ENCODE results near the gene ADGRG4. TPM values are rescaled to one million over a fixed set of nuclear protein-coding genes. Genes with fewer than 3 reads are reported as not detected.

The ADGRG4 gene, protein sequence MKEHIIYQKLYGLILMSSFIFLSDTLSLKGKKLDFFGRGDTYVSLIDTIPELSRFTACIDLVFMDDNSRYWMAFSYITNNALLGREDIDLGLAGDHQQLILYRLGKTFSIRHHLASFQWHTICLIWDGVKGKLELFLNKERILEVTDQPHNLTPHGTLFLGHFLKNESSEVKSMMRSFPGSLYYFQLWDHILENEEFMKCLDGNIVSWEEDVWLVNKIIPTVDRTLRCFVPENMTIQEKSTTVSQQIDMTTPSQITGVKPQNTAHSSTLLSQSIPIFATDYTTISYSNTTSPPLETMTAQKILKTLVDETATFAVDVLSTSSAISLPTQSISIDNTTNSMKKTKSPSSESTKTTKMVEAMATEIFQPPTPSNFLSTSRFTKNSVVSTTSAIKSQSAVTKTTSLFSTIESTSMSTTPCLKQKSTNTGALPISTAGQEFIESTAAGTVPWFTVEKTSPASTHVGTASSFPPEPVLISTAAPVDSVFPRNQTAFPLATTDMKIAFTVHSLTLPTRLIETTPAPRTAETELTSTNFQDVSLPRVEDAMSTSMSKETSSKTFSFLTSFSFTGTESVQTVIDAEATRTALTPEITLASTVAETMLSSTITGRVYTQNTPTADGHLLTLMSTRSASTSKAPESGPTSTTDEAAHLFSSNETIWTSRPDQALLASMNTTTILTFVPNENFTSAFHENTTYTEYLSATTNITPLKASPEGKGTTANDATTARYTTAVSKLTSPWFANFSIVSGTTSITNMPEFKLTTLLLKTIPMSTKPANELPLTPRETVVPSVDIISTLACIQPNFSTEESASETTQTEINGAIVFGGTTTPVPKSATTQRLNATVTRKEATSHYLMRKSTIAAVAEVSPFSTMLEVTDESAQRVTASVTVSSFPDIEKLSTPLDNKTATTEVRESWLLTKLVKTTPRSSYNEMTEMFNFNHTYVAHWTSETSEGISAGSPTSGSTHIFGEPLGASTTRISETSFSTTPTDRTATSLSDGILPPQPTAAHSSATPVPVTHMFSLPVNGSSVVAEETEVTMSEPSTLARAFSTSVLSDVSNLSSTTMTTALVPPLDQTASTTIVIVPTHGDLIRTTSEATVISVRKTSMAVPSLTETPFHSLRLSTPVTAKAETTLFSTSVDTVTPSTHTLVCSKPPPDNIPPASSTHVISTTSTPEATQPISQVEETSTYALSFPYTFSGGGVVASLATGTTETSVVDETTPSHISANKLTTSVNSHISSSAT (N-terminal part only)
- total RNA-seq, result not detected in 2 replicates

DNA sequence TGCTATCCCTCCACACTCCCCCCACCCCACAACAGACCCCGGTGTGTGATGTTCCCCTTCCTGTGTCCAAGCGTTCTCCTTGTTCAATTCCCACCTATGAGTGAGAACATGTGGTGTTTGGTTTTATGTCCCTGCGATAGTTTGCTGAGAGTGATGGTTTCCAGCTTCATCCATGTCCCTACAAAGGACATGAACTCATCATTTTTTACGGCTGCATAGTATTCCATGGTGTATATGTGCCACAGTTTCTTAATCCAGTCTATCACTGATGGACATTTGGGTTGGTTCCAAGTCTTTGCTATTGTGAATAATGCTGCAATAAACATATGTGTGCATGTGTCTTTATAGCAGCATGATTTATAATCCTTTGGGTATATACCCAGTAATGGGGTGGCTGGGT is at the start of gene ADGRG4:
ADGRG4 (plus strand) TSS at position 243 of the 400 bp plus-strand sequence. CDS start 7,815 bp downstream, outside the sequence.

DNA sequence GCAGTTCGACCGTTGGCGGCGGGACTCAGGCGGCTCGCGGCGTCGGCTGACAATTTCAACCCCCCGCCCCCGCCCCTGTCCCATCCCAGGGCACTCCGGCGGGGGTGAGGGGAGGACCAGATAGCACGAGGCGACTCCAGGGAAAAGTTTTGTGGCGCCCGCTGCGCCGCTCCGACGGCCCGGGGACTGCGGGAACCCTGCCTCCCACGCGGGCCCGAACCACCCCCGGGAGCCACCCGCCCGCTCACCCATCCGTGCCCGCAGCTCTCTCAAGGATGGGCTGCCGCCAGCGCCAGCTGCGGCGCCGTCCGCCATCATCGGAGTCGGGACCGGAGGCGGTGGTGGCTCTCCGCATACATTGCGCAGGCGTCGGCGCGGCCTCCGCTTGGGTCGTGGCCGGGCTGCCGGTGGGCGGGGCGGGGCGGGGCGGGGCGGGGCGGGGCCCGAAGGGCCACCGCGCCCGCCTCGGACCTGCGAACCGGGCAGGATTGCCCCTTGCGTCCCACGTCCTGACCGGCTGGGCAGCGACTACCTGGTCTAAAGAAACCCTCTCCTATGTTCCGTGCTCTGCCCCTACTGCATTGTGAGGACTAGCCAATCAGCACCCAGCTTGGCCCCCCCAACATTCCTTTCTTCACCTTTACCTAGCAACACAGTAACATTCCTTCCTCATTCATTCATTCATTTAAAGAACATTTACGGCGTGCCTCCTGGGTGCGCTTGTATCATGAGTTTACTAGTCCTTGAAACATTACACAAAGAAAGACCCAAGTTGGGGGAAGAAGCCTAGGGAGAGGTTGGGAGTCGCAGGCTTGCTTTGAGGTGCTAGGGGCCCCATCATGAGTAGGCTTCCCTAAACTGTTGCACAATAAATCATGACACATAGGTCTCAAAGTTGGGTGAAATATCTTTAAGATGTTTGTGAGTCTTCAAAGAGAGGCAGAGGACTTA is 49.4 kb upstream of the ADGRG4 start, which contains the start of gene MAP7D3:
MAP7D3 (minus strand) TSS at position 360 of the 951 bp plus-strand sequence; CDS start at position 318, 42 bp downstream.

Other genes with a start within 250 kb of the ADGRG4 start
- 36.4 and 41.5 TPM in 2 replicates for gene FHL1, start 153.4 kb upstream of the ADGRG4 start, total RNA-seq
- gene MAP7D3, start 49.6 kb upstream of the ADGRG4 start, total RNA-seq, result 9.7 and 12.6 TPM in 2 replicates
- not detected in 2 replicates for gene BRS3, start 187.0 kb downstream of the ADGRG4 start, total RNA-seq
- 31.1 and 43.7 TPM in 2 replicates for gene HTATSF1, start 196.6 kb downstream of the ADGRG4 start, total RNA-seq
- gene VGLL1, start 231.3 kb downstream of the ADGRG4 start, total RNA-seq, result not detected in 2 replicates